Mammary epithelial cell (primary cell): ENCODE results near the gene KIFBP.

Experiments used
- CTCF ChIP-seq, 2 donors: IDR thresholded peaks in 1 of 2; conservative IDR thresholded peaks in 1 of 2; 2 replicates each; pipeline ENCODE4 v1.5.1; 2011 to 2012; ENCODE audit warnings: inconsistent platforms in 2 of 2, low read length in 2 of 2, mild to moderate bottlenecking in 2 of 2, control low read depth in 1 of 2, low read depth in 1 of 2; ENCODE audit not compliant: insufficient read depth in 1 of 2; ENCODE audit errors: extremely low read depth in 1 of 2
- EZH2 ChIP-seq: IDR thresholded peaks from 2 replicates; pipeline ENCODE4 v1.6.1; 2012; ENCODE audit warnings: low read length, inconsistent platforms, borderline replicate concordance

GRCh38 chr10:68997211-68997610 lies 8.6 kb downstream of the KIFBP start:
- TF ChIP-seq CTCF (conservative IDR thresholded peaks at IDR 0.05 in 1 of 2, IDR thresholded peaks at IDR 0.05 in 1 of 2; ENCODE audit: extremely low read depth in 1 of 2, insufficient read depth in 1 of 2, low read depth in 1 of 2, low read length in 2 of 2) (no peak), EZH2 (no peak)
